GM21619 (cell line): ENCODE measurements around the gene NAA38.

ENCODE experiments used
- ATAC-seq: cut with Tn5 transposase; IDR thresholded peaks from one replicate; pipeline ENCODE4 v1.9.1; 2021; ENCODE audit not compliant: unreplicated experiment

The NAA38 gene

GRCh38 chr17:7841396-7841914 is 15.9 kb downstream of the NAA38 start:
- ATAC-seq, result peak; percentile 17

- ATAC-seq, result no peak
Observed at GRCh38 chr17:7840875-7841274, 16.5 kb downstream of the NAA38 start.

GRCh38 chr17:7840441-7840840 is 16.9 kb downstream of the NAA38 start:
- ATAC-seq, result no peak

- no peak for ATAC-seq
Observed at GRCh38 chr17:7839876-7840261, 17.5 kb downstream of the NAA38 start.

GRCh38 chr17:7839190-7839875 is 18.0 kb downstream of the NAA38 start:
- ATAC-seq, result no peak

GRCh38 chr17:7838090-7839075 is 19.0 kb downstream of the NAA38 start:
- ATAC-seq, result no peak

GRCh38 chr17:7837408-7838088 is 19.8 kb downstream of the NAA38 start:
- ATAC-seq, result no peak

GRCh38 chr17:7836596-7837407 is 20.6 kb downstream of the NAA38 start:
- ATAC-seq, result no peak

GRCh38 chr17:7835814-7836595 is 21.4 kb downstream of the NAA38 start:
- peak; percentile 32 for ATAC-seq

- ATAC-seq, result peak; percentile 35
Observed at GRCh38 chr17:7834957-7835813, 22.2 kb downstream of the NAA38 start.

- ATAC-seq, result no peak
Observed at GRCh38 chr17:7834542-7834956, 22.8 kb downstream of the NAA38 start.

GRCh38 chr17:7833795-7834541 is 23.4 kb downstream of the NAA38 start, which contains the start of gene KDM6B:
KDM6B (plus strand) TSS chr17:7834217; CDS start chr17:7845555, 11,338 bp downstream.
- ATAC-seq, result peak; percentile 34

GRCh38 chr17:7833011-7833794 is 24.2 kb downstream of the NAA38 start:
- ATAC-seq, result no peak

GRCh38 chr17:7832431-7832830 is 24.9 kb downstream of the NAA38 start:
- ATAC-seq, result no peak

GRCh38 chr17:7831233-7831632 is 26.1 kb downstream of the NAA38 start:
- no peak for ATAC-seq

GRCh38 chr17:7830616-7831015 is 26.7 kb downstream of the NAA38 start:
- no peak for ATAC-seq
